Measurements from ENCODE around the gene SCN5A. TPM values are rescaled to one million over a fixed set of nuclear protein-coding genes. Genes with fewer than 3 reads are reported as not detected.

SCN5A gene
- total RNA-seq, 1 experiment from 2014 or later: 0.16 TPM

- H3K27ac Mint-ChIP-seq (ENCODE audit: unreplicated experiment): no peak overlapping the region
- H3K9me3 Mint-ChIP-seq (ENCODE audit: unreplicated experiment): no peaks in the 10 kb centered on the region
- ChIA-PET POLR2A (no interaction called here), CTCF (no interaction called here)
- H3K36me3 ChIP-seq (ENCODE audit: control insufficient read depth, insufficient read depth, low read length): no peaks in the 10 kb centered on the region
- peaks cover 1% of the 10 kb centered on the region; the same call in 1 of the 2 replicates for H3K27me3 ChIP-seq (replicated peaks; ENCODE audit: control insufficient read depth, insufficient read depth, low read length)
- intact Hi-C loops (cut with micrococcal nuclease; ENCODE audit: unreplicated experiment): no loop called here
- H3K4me3 ChIP-seq (ENCODE audit: low read depth, low read length): no peak overlapping the region
- H3K4me3 Mint-ChIP-seq (ENCODE audit: unreplicated experiment): no peak overlapping the region
- no peaks in the 10 kb centered on the region for H3K4me1 ChIP-seq
- no peak for TF ChIP-seq CTCF (IDR thresholded peaks at IDR 0.05; ENCODE audit: insufficient read depth in 1 of 2, low read depth in 1 of 2, low read length in 1 of 2, severe bottlenecking in 1 of 2, unreplicated experiment in 1 of 2)
- DNase-seq: no peak
- no peaks in the 10 kb centered on the region for H3K36me3 Mint-ChIP-seq (ENCODE audit: insufficient read depth, unreplicated experiment)
- no peaks in the 10 kb centered on the region for H3K9me3 ChIP-seq
- H3K27me3 Mint-ChIP-seq (ENCODE audit: insufficient read depth, unreplicated experiment): peaks cover 2% of the 10 kb centered on the region
- no peaks in the 10 kb centered on the region for H3K4me1 Mint-ChIP-seq (ENCODE audit: low read depth, unreplicated experiment)
- no TSS peak for BruUV-seq (replicated peaks)
These were observed 73.4 kb downstream of the SCN5A start for GRCh38 chr3:38576131-38576525.

GRCh38 chr3:38575279-38575843 is 74.1 kb downstream of the SCN5A start:
- CTCF ChIA-PET: interaction anchor here (0.6 kb wide), 1 partner anchor 86 kb away, joined by 3 read pairs; no protein-coding TSS in a partner anchor

More at GRCh38 chr3:38575279-38575843, 74.1 kb downstream of the SCN5A start:
- H3K27ac Mint-ChIP-seq (ENCODE audit: unreplicated experiment): no peak overlapping the region
- H3K36me3 Mint-ChIP-seq (ENCODE audit: insufficient read depth, unreplicated experiment): no peaks in the 10 kb centered on the region
- H3K27me3 ChIP-seq (replicated peaks; ENCODE audit: control insufficient read depth, insufficient read depth, low read length): peaks cover 1% of the 10 kb centered on the region; the same call in 1 of the 2 replicates
- H3K4me3 Mint-ChIP-seq (ENCODE audit: unreplicated experiment): no peak overlapping the region
- no peaks in the 10 kb centered on the region for H3K4me1 ChIP-seq
- no peak for DNase-seq
- no peaks in the 10 kb centered on the region for H3K36me3 ChIP-seq (ENCODE audit: control insufficient read depth, insufficient read depth, low read length)
- no peaks in the 10 kb centered on the region for H3K4me1 Mint-ChIP-seq (ENCODE audit: low read depth, unreplicated experiment)
- POLR2A ChIA-PET: no interaction called here
- no TSS peak for BruUV-seq (replicated peaks)
- intact Hi-C loops (cut with micrococcal nuclease; ENCODE audit: unreplicated experiment): no loop called here
- H3K9me3 ChIP-seq: no peaks in the 10 kb centered on the region
- no peak overlapping the region for H3K4me3 ChIP-seq (ENCODE audit: low read depth, low read length)
- TF ChIP-seq CTCF (IDR thresholded peaks at IDR 0.05; ENCODE audit: insufficient read depth in 1 of 2, low read depth in 1 of 2, low read length in 1 of 2, severe bottlenecking in 1 of 2, unreplicated experiment in 1 of 2): no peak
- no peaks in the 10 kb centered on the region for H3K9me3 Mint-ChIP-seq (ENCODE audit: unreplicated experiment)
- H3K27me3 Mint-ChIP-seq (ENCODE audit: insufficient read depth, unreplicated experiment): peaks cover 2% of the 10 kb centered on the region
